ENCODE data around the gene TUBGCP5. TPM values are rescaled to one million over a fixed set of nuclear protein-coding genes. Genes with fewer than 3 reads are reported as not detected.
A peak's percentile ranks its signal among the peaks of the same experiment; 100 is the strongest.
"Not testable (repeated sequence)": the region's sequence is repeated elsewhere in the genome, so short reads cannot be mapped to it uniquely, and the experiment has no call there.

TUBGCP5 gene
- total and polyA plus RNA-seq, 7 experiments from 2014 or later = 5.7 to 28.6 (median 18.2) TPM

DNA sequence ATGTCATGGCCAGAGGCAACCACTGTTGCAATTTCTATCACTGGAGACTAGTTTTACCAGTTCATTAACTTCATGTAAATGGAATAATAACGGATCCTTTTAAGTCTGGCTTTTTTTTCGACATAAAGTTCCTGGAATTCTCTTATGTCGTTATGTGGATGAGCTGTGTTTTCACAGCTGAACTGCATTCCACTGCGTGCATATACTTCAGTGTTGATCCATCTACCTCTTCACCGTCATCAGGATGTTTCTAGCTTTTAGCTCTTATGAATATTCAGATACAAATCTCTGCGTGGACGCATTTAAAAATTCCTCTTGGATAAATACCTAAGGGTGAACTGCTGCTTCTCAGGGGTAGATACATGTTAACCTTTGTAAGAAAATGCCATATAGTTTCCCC lies 43.6 kb downstream of the TUBGCP5 start:
- H3K9me3 Mint-ChIP-seq = no peaks in the 10 kb centered on the region
- H3K27ac Mint-ChIP-seq = no peak overlapping the region
- ChIA-PET POLR2A (no interaction called here), CTCF (no interaction called here)
- peaks cover 0 to 48% (median 21%) of the 10 kb centered on the region in 5 donors for H3K36me3 Mint-ChIP-seq
- Histone ChIP-seq H3K27ac (ENCODE audit: low read depth, low read length) (no peak overlapping the region), H3K36me3 (ENCODE audit: control insufficient read depth in 2 of 3, insufficient read depth in 3 of 3, low read length in 3 of 3) (peaks cover 0 to 31% (median 2%) of the 10 kb centered on the region in 3 experiments), H3K4me1 (ENCODE audit: control insufficient read depth in 2 of 2, insufficient read depth in 2 of 2, low read length in 2 of 2) (no peaks in the 10 kb centered on the region), H3K4me3 (ENCODE audit: low read length) (no peak overlapping the region), H3K9me3 (ENCODE audit: control insufficient read depth in 2 of 3, low read length in 3 of 3) (no peaks in the 10 kb centered on the region), H3K27me3 (ENCODE audit: control insufficient read depth in 2 of 2, insufficient read depth in 2 of 2, low read length in 2 of 2) (no peaks in the 10 kb centered on the region)
- H3K27me3 Mint-ChIP-seq = no peaks in the 10 kb centered on the region
- H3K4me3 Mint-ChIP-seq = no peak overlapping the region
- DNase-seq = no peak
- H3K4me1 Mint-ChIP-seq = no peaks in the 10 kb centered on the region
- no peak for ATAC-seq
- intact Hi-C loops (cut with micrococcal nuclease) = no loop called here

DNA sequence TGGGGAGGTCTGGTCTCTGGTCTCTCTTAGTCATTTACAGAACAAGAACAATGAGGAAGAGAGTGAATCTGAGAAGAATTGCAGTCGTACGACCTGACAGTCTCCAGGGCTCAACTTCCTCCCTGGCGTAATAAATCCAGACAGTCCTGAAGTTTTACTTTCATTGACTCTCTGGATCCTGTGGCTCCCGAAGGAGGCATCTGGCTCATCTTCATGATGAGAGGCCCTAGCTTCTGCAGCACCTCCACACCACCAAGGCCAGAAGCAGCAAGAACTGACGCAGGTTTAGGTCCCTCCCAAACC lies 47.4 kb downstream of the TUBGCP5 start:
- Mint-ChIP-seq H3K36me3 (peaks cover 0 to 29% (median 17%) of the 10 kb centered on the region in 5 donors), H3K27ac (no peak overlapping the region), H3K27me3 (no peaks in the 10 kb centered on the region), H3K4me3 (no peak overlapping the region), H3K4me1 (no peaks in the 10 kb centered on the region), H3K9me3 (no peaks in the 10 kb centered on the region)
- H3K4me1 ChIP-seq (ENCODE audit: control insufficient read depth in 2 of 2, insufficient read depth in 2 of 2, low read length in 2 of 2) = no peaks in the 10 kb centered on the region
- peaks cover 0 to 20% (median 0%) of the 10 kb centered on the region in 3 experiments for H3K36me3 ChIP-seq (ENCODE audit: control insufficient read depth in 2 of 3, insufficient read depth in 3 of 3, low read length in 3 of 3)
- intact Hi-C loops (cut with micrococcal nuclease) = no loop called here
- H3K9me3 ChIP-seq (ENCODE audit: control insufficient read depth in 2 of 3, low read length in 3 of 3) = no peaks in the 10 kb centered on the region
- DNase-seq = no peak
- no peak overlapping the region for H3K27ac ChIP-seq (ENCODE audit: low read depth, low read length)
- ChIA-PET POLR2A (no interaction called here), CTCF (no interaction called here)
- no peak overlapping the region for H3K4me3 ChIP-seq (ENCODE audit: low read length)
- no peak for ATAC-seq
- no peaks in the 10 kb centered on the region for H3K27me3 ChIP-seq (ENCODE audit: control insufficient read depth in 2 of 2, insufficient read depth in 2 of 2, low read length in 2 of 2)

DNA sequence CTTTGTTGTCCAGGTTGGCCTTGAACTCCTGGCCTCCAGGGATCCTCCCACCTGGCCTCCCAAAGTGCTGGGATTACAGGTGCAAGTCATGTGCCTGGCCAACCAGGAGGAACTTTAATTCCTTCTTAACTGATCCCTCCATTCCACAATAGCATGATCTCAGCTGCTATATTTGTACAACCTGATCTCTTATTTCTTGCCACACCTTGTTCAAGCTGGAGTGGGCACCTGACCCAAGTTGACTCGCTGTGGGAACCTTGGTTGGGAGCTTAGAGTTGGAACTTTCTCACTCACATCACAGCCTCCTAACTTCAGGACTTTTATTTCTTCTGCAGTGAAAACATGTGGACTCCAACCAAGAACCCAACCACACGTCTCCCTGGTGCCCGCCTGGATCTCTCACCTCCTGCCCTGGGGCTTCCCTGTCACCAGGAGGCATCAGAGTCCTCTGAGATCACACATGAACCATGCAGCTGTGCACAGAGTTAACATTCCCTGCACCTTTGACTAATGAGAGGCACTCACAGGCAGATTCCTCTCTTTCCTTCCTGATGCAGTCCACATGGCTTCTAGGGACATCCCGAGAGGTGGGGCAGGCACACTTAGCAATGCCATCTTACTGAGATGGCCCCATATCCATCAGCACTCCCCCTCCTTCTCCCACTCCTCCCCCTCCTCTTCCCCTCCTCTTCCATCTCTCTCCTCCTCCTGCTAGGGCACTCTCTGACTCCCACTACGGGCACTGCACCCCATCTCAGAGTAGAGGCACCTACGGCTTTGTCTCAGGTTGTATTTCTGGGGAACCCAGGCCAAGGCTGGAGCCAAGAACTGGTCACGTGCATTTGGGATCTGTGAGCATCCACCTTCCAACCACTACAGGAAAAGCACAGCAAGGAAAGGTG lies 49.5 kb downstream of the TUBGCP5 start:
- Histone ChIP-seq H3K27me3 (ENCODE audit: control insufficient read depth in 2 of 2, insufficient read depth in 2 of 2, low read length in 2 of 2) (no peaks in the 10 kb centered on the region), H3K9me3 (ENCODE audit: control insufficient read depth in 2 of 3, low read length in 3 of 3) (no peaks in the 10 kb centered on the region), H3K4me1 (ENCODE audit: control insufficient read depth in 2 of 2, insufficient read depth in 2 of 2, low read length in 2 of 2) (no peaks in the 10 kb centered on the region), H3K27ac (ENCODE audit: low read depth, low read length) (no peak overlapping the region), H3K4me3 (ENCODE audit: low read length) (no peak overlapping the region), H3K36me3 (ENCODE audit: control insufficient read depth in 2 of 3, insufficient read depth in 3 of 3, low read length in 3 of 3) (peaks cover 0 to 12% (median 0%) of the 10 kb centered on the region in 3 experiments)
- no peak for DNase-seq
- intact Hi-C loops (cut with micrococcal nuclease) = no loop called here
- Mint-ChIP-seq H3K36me3 (peaks cover 0 to 16% (median 10%) of the 10 kb centered on the region in 5 donors), H3K4me3 (no peak overlapping the region), H3K27ac (no peak overlapping the region), H3K9me3 (no peaks in the 10 kb centered on the region), H3K27me3 (no peaks in the 10 kb centered on the region), H3K4me1 (no peaks in the 10 kb centered on the region)
- ChIA-PET CTCF (no interaction called here), POLR2A (no interaction called here)
- no peak for ATAC-seq

DNA sequence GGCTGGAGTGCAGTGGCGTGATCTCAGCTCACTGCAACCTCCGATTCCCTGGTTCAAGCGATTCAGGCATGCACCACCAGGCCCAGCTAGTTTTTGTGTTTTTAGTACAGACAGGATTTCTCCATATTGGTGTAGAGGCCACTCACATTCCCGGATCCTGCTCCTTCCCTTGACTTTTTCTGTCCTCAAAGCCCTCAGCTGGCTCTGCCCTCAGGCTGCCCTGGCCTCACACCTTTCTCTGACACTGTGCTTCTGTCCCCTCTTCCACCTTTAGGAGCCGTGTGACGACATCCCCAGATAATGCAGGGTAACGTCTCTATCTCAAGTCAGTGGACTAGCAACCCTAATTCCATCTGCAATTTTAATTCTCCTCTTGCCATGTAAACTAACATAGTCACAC lies 50.6 kb downstream of the TUBGCP5 start:
- H3K27me3 ChIP-seq (ENCODE audit: control insufficient read depth in 2 of 2, insufficient read depth in 2 of 2, low read length in 2 of 2) = no peaks in the 10 kb centered on the region
- no peak for ATAC-seq
- H3K36me3 ChIP-seq (ENCODE audit: control insufficient read depth in 2 of 3, insufficient read depth in 3 of 3, low read length in 3 of 3) = peaks cover 0 to 2% (median 0%) of the 10 kb centered on the region in 3 experiments
- DNase-seq = no peak
- no peak overlapping the region for H3K27ac ChIP-seq (ENCODE audit: low read depth, low read length)
- H3K4me3 ChIP-seq (ENCODE audit: low read length) = no peak overlapping the region
- no peaks in the 10 kb centered on the region for H3K9me3 Mint-ChIP-seq
- no peaks in the 10 kb centered on the region for H3K4me1 ChIP-seq (ENCODE audit: control insufficient read depth in 2 of 2, insufficient read depth in 2 of 2, low read length in 2 of 2)
- intact Hi-C loops (cut with micrococcal nuclease) = no loop called here
- H3K36me3 Mint-ChIP-seq = peaks cover 0 to 11% (median 6%) of the 10 kb centered on the region in 5 donors
- H3K4me3 Mint-ChIP-seq = no peak overlapping the region
- ChIA-PET CTCF (no interaction called here), POLR2A (no interaction called here)
- H3K27me3 Mint-ChIP-seq = no peaks in the 10 kb centered on the region
- no peaks in the 10 kb centered on the region for H3K4me1 Mint-ChIP-seq
- peak overlapping the region in 1 of 9 donors; percentile 76 for H3K27ac Mint-ChIP-seq
- H3K9me3 ChIP-seq (ENCODE audit: control insufficient read depth in 2 of 3, low read length in 3 of 3) = no peaks in the 10 kb centered on the region

DNA sequence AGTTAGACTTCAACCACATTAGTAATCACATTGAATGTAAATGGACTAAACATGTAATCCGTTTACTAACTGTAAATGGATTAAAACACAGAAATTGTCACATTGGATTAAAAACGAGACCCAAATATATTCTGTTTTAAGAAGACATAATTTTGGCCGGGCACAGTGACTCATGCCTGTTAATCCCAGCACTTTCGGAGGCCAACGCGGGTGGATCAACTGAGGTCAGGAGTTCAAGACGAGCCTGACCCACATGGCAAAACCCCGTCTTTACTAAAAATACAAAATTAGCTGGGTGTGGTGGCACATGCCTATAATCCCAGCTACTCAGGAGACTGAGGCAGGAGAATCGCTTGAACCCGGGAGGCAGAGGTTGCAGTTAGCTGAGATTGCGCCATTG lies 57.4 kb downstream of the TUBGCP5 start:
- CTCF ChIA-PET; H3K4me3 Mint-ChIP-seq; H3K36me3 ChIP-seq (ENCODE audit: control insufficient read depth in 2 of 3, insufficient read depth in 3 of 3, low read length in 3 of 3); intact Hi-C loops (cut with micrococcal nuclease); H3K4me1 ChIP-seq (ENCODE audit: control insufficient read depth in 2 of 2, insufficient read depth in 2 of 2, low read length in 2 of 2); H3K9me3 ChIP-seq (ENCODE audit: control insufficient read depth in 2 of 3, low read length in 3 of 3); H3K36me3 Mint-ChIP-seq; ATAC-seq; POLR2A ChIA-PET; H3K27ac Mint-ChIP-seq; DNase-seq; H3K4me3 ChIP-seq (ENCODE audit: low read length); H3K27me3 ChIP-seq (ENCODE audit: control insufficient read depth in 2 of 2, insufficient read depth in 2 of 2, low read length in 2 of 2); H3K27ac ChIP-seq (ENCODE audit: low read depth, low read length); H3K9me3 Mint-ChIP-seq: not testable (repeated sequence)
- peaks cover 9 to 20% (median 15%) of the 10 kb centered on the region in 7 donors for H3K4me1 Mint-ChIP-seq
- H3K27me3 Mint-ChIP-seq = peaks cover 16 to 28% (median 20%) of the 10 kb centered on the region in 5 donors

DNA sequence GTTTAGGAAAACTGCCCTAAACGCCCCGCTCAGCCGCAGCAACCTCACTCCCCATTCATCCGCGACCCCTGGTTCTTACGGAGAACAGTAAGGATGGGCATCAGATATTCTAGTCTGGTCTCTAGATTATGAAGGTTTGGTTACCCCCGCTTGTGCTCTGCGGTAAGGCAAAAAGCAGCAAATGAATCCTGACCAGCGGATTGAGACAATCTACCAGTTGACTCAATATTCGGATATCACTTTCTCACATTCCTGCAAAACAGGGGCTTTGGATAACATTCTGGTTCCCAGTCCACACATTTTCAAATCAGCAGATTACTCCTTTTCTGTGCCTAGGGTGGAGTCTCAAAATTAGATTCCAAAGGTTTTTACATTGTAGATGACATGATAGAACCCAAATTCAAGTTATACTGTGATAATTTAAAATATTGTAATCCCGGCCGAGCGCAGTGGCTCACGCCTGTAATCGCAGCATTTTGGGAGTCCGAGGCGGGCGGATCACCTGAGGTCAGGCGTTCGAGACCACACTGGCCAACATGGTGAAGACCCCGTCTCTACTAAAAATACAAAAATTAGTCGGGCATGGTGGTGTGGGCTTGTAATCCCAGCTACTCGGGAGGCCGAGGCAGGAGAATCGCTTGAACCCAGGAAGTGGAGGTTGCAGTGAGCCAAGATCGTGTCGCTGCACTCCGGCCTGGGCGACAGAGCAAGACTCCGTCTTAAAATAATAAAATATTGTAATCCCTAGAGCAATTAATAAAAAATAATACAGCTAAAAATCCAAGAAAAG lies 58.1 kb downstream of the TUBGCP5 start:
- DNase-seq (no peak), ATAC-seq (no peak)
- Mint-ChIP-seq H3K9me3 (peaks cover 0 to 2% (median 0%) of the 10 kb centered on the region in 11 donors), H3K36me3 (peaks cover 0 to 4% (median 4%) of the 10 kb centered on the region in 5 donors), H3K27ac (no peak overlapping the region), H3K4me3 (peak overlapping the region; percentile 56 to 83 (median 73)), H3K27me3 (peaks cover 16 to 28% (median 20%) of the 10 kb centered on the region in 5 donors), H3K4me1 (peaks cover 9 to 20% (median 15%) of the 10 kb centered on the region in 7 donors)
- ChIA-PET POLR2A (interaction anchor here (0.6 kb wide), 1 partner anchor 11 kb away, joined by 3 read pairs; no protein-coding TSS in a partner anchor), CTCF (no interaction called here)
- Histone ChIP-seq H3K27me3 (ENCODE audit: control insufficient read depth in 2 of 2, insufficient read depth in 2 of 2, low read length in 2 of 2) (peaks cover 0 to 5% of the 10 kb centered on the region in 2 donors), H3K4me3 (ENCODE audit: low read length) (peak overlapping the region; percentile 33), H3K36me3 (ENCODE audit: control insufficient read depth in 2 of 3, insufficient read depth in 3 of 3, low read length in 3 of 3) (no peaks in the 10 kb centered on the region), H3K27ac (ENCODE audit: low read depth, low read length) (no peak overlapping the region), H3K4me1 (ENCODE audit: control insufficient read depth in 2 of 2, insufficient read depth in 2 of 2, low read length in 2 of 2) (no peaks in the 10 kb centered on the region), H3K9me3 (ENCODE audit: control insufficient read depth in 2 of 3, low read length in 3 of 3) (no peaks in the 10 kb centered on the region)
- intact Hi-C loops (cut with micrococcal nuclease) = no loop called here
